ENCODE data around the gene CCDC97. TPM values are rescaled to one million over a fixed set of nuclear protein-coding genes. Genes with fewer than 3 reads are reported as not detected.

CCDC97 gene
- total RNA-seq, 4 donors from 2014 or later, result 13.4 to 30.0 (median 18.5) TPM

GRCh38 chr19:41332000-41332399 is 22.0 kb downstream of the CCDC97 start:
- H3K4me1 ChIP-seq, result peaks cover 25% of the 10 kb centered on the region
- 95% methylated on average over 16 of the region's 16 CpGs for WGBS
- no peak overlapping the region for H3K4me3 ChIP-seq
- TF ChIP-seq EP300 (IDR thresholded peaks at IDR 0.05) (no peak), POLR2AphosphoS5 (IDR thresholded peaks at IDR 0.05) (no peak), CTCF (IDR thresholded peaks at IDR 0.05) (no peak), POLR2A (IDR thresholded peaks at IDR 0.05) (no peak)
- DNase-seq (ENCODE audit: low spot score in 2 of 2), result no peak
- peaks cover 17% of the 10 kb centered on the region for H3K36me3 ChIP-seq
- no peaks in the 10 kb centered on the region for H3K9me3 ChIP-seq
- H3K27ac ChIP-seq, result no peak overlapping the region
- H3K27me3 ChIP-seq, result no peaks in the 10 kb centered on the region

GRCh38 chr19:41332468-41332867 is 22.5 kb downstream of the CCDC97 start:
- TF ChIP-seq CTCF (IDR thresholded peaks at IDR 0.05), result no peak

GRCh38 chr19:41334793-41335192 is 24.8 kb downstream of the CCDC97 start:
- H3K4me1 ChIP-seq, result peaks cover 2% of the 10 kb centered on the region
- no peaks in the 10 kb centered on the region for H3K27me3 ChIP-seq
- DNase-seq (ENCODE audit: low spot score in 2 of 2), result no peak
- TF ChIP-seq POLR2AphosphoS5 (IDR thresholded peaks at IDR 0.05) (no peak), POLR2A (IDR thresholded peaks at IDR 0.05) (no peak), EP300 (IDR thresholded peaks at IDR 0.05) (no peak), CTCF (IDR thresholded peaks at IDR 0.05) (no peak)
- H3K9me3 ChIP-seq, result no peaks in the 10 kb centered on the region
- H3K27ac ChIP-seq, result no peak overlapping the region
- no peak overlapping the region for H3K4me3 ChIP-seq
- peaks cover 26% of the 10 kb centered on the region for H3K36me3 ChIP-seq
- WGBS, result 64% methylated on average over 5 of the region's 5 CpGs

More at GRCh38 chr19:41332468-41332867, 22.5 kb downstream of the CCDC97 start:
- H3K4me1 ChIP-seq, result peaks cover 21% of the 10 kb centered on the region
- H3K27ac ChIP-seq, result no peak overlapping the region
- H3K36me3 ChIP-seq, result peaks cover 17% of the 10 kb centered on the region
- no peaks in the 10 kb centered on the region for H3K9me3 ChIP-seq
- no peak for DNase-seq (ENCODE audit: low spot score in 2 of 2)
- H3K4me3 ChIP-seq, result no peak overlapping the region
- H3K27me3 ChIP-seq, result no peaks in the 10 kb centered on the region
- 86% methylated on average over 5 of the region's 5 CpGs for WGBS

- no peak overlapping the region for H3K27ac ChIP-seq
- no peaks in the 10 kb centered on the region for H3K9me3 ChIP-seq
- H3K4me1 ChIP-seq, result peaks cover 2% of the 10 kb centered on the region
- no peak overlapping the region for H3K4me3 ChIP-seq
- no peaks in the 10 kb centered on the region for H3K27me3 ChIP-seq
- TF ChIP-seq CTCF (IDR thresholded peaks at IDR 0.05) (no peak), EP300 (IDR thresholded peaks at IDR 0.05) (no peak), POLR2A (IDR thresholded peaks at IDR 0.05) (no peak), POLR2AphosphoS5 (IDR thresholded peaks at IDR 0.05) (no peak)
- no peak for DNase-seq (ENCODE audit: low spot score in 2 of 2)
- WGBS, result 93% methylated on average over 10 of the region's 10 CpGs
- H3K36me3 ChIP-seq, result peaks cover 23% of the 10 kb centered on the region
Observed at GRCh38 chr19:41335467-41335866, 25.5 kb downstream of the CCDC97 start.

GRCh38 chr19:41339936-41340335 is 30.0 kb downstream of the CCDC97 start:
- Histone ChIP-seq H3K4me1 (no peaks in the 10 kb centered on the region), H3K36me3 (peaks cover 46% of the 10 kb centered on the region), H3K27me3 (no peaks in the 10 kb centered on the region), H3K27ac (no peak overlapping the region), H3K4me3 (no peak overlapping the region), H3K9me3 (no peaks in the 10 kb centered on the region)
- DNase-seq (ENCODE audit: low spot score in 2 of 2), result no peak
- WGBS, result 94% methylated on average over 5 of the region's 5 CpGs
- no peak for TF ChIP-seq POLR2A (IDR thresholded peaks at IDR 0.05)

Measured in suprapubic skin (tissue), 4 donors.